WTC11 (cell line): ENCODE data around the gene PDE6G.

Source experiments
- ATF1 ChIP-seq: sonication (generic); formaldehyde crosslinking; IDR thresholded peaks from 2 replicates; pipeline ENCODE4 v1.8.1; 2023; ENCODE audit warnings: mild to moderate bottlenecking, moderate library complexity, missing genetic modification reagents
- CDX4 ChIP-seq: fragments of 250-450 bp; sonication (Bioruptor Pico); IDR thresholded peaks from 2 replicates; pipeline ENCODE4 v1.9.0; 2021; ENCODE audit warnings: moderate library complexity, mild to moderate bottlenecking, inconsistent platforms, borderline replicate concordance
- ELF4 ChIP-seq: sonication (generic); formaldehyde crosslinking; IDR thresholded peaks from 2 replicates; pipeline ENCODE4 v1.8.1; 2022; ENCODE audit warnings: low read depth, mild to moderate bottlenecking, moderate library complexity, missing genetic modification reagents
- GABPB1 ChIP-seq: sonication (generic); formaldehyde crosslinking; IDR thresholded peaks from 2 replicates; pipeline ENCODE4 v1.8.1; 2023; ENCODE audit warnings: mild to moderate bottlenecking, missing genetic modification reagents
- JUN ChIP-seq: sonication (generic); formaldehyde crosslinking; IDR thresholded peaks from 2 replicates; pipeline ENCODE4 v1.8.0; 2023; ENCODE audit warnings: mild to moderate bottlenecking, missing genetic modification reagents
- MAX ChIP-seq: sonication (generic); formaldehyde crosslinking; IDR thresholded peaks from 2 replicates; pipeline ENCODE4 v1.8.0; 2022; ENCODE audit warnings: mild to moderate bottlenecking, missing genetic modification reagents
- NFE2L1 ChIP-seq: sonication (generic); formaldehyde crosslinking; IDR thresholded peaks from 2 replicates; pipeline ENCODE4 v1.8.1; 2023; ENCODE audit warnings: missing genetic modification reagents
- NFYB ChIP-seq: sonication (generic); formaldehyde crosslinking; conservative IDR thresholded peaks from 2 replicates; pipeline ENCODE4 v1.8.0; 2022; ENCODE audit warnings: low read depth, missing genetic modification reagents
- PRDM15 ChIP-seq: sonication (generic); formaldehyde crosslinking; IDR thresholded peaks from 2 replicates; pipeline ENCODE4 v1.8.0; 2022; ENCODE audit warnings: missing genetic modification reagents
- RELA ChIP-seq: sonication (generic); formaldehyde crosslinking; IDR thresholded peaks from 2 replicates; pipeline ENCODE4 v1.8.1; 2022; ENCODE audit warnings: missing genetic modification reagents, mild to moderate bottlenecking, borderline replicate concordance
- SP1 ChIP-seq: sonication (generic); formaldehyde crosslinking; conservative IDR thresholded peaks from 2 replicates; pipeline ENCODE4 v1.8.1; 2022; ENCODE audit warnings: missing genetic modification reagents
- USF2 ChIP-seq: sonication (generic); formaldehyde crosslinking; IDR thresholded peaks from 2 replicates; pipeline ENCODE4 v1.8.1; 2023; ENCODE audit warnings: mild to moderate bottlenecking, missing genetic modification reagents, moderate library complexity
- TF ChIP-seq, protein P1 (sequence below): fragments of 200-600 bp; IDR thresholded peaks from 2 replicates; pipeline ENCODE4 v1.8.0; 2022; ENCODE audit warnings: antibody characterized with exemption
- TF ChIP-seq, protein P2 (sequence below): sonication (generic); formaldehyde crosslinking; conservative IDR thresholded peaks from 2 replicates; pipeline ENCODE4 v1.8.1; 2023; ENCODE audit warnings: mild to moderate bottlenecking, low read depth, missing genetic modification reagents, moderate library complexity

- no peak for TF ChIP-seq ATF1 (CRISPR knock-in tag)
- no peak for TF ChIP-seq MAX (CRISPR knock-in tag)
- TF ChIP-seq, protein P1, sequence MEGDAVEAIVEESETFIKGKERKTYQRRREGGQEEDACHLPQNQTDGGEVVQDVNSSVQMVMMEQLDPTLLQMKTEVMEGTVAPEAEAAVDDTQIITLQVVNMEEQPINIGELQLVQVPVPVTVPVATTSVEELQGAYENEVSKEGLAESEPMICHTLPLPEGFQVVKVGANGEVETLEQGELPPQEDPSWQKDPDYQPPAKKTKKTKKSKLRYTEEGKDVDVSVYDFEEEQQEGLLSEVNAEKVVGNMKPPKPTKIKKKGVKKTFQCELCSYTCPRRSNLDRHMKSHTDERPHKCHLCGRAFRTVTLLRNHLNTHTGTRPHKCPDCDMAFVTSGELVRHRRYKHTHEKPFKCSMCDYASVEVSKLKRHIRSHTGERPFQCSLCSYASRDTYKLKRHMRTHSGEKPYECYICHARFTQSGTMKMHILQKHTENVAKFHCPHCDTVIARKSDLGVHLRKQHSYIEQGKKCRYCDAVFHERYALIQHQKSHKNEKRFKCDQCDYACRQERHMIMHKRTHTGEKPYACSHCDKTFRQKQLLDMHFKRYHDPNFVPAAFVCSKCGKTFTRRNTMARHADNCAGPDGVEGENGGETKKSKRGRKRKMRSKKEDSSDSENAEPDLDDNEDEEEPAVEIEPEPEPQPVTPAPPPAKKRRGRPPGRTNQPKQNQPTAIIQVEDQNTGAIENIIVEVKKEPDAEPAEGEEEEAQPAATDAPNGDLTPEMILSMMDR: no peak
- TF ChIP-seq USF2: no peak
- TF ChIP-seq RELA: no peak
- TF ChIP-seq PRDM15 (CRISPR knock-in tag): no peak
- no peak for TF ChIP-seq NFE2L1 (CRISPR knock-in tag)
- no peak for TF ChIP-seq JUN (CRISPR knock-in tag)
- no peak for TF ChIP-seq NFYB
- TF ChIP-seq, protein P2, sequence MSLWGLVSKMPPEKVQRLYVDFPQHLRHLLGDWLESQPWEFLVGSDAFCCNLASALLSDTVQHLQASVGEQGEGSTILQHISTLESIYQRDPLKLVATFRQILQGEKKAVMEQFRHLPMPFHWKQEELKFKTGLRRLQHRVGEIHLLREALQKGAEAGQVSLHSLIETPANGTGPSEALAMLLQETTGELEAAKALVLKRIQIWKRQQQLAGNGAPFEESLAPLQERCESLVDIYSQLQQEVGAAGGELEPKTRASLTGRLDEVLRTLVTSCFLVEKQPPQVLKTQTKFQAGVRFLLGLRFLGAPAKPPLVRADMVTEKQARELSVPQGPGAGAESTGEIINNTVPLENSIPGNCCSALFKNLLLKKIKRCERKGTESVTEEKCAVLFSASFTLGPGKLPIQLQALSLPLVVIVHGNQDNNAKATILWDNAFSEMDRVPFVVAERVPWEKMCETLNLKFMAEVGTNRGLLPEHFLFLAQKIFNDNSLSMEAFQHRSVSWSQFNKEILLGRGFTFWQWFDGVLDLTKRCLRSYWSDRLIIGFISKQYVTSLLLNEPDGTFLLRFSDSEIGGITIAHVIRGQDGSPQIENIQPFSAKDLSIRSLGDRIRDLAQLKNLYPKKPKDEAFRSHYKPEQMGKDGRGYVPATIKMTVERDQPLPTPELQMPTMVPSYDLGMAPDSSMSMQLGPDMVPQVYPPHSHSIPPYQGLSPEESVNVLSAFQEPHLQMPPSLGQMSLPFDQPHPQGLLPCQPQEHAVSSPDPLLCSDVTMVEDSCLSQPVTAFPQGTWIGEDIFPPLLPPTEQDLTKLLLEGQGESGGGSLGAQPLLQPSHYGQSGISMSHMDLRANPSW (CRISPR knock-in tag): no peak
- no peak for TF ChIP-seq ELF4 (CRISPR knock-in tag)
- TF ChIP-seq CDX4: no peak
- TF ChIP-seq SP1 (CRISPR knock-in tag): no peak
- no peak for TF ChIP-seq GABPB1
Observed at GRCh38 chr17:81641825-81642489, 14.4 kb downstream of the PDE6G start.
